Measurements from ENCODE around the gene SLC26A11. TPM values are rescaled to one million over a fixed set of nuclear protein-coding genes. Genes with fewer than 3 reads are reported as not detected.

Gene SLC26A11
- total and polyA plus RNA-seq, 2 donors from 2014 or later, result 11.3 to 24.5 TPM

- Histone ChIP-seq H3K36me3 (ENCODE audit: control insufficient read depth in 2 of 3, insufficient read depth in 3 of 3, low read length in 3 of 3) (peaks cover 2 to 37% (median 23%) of the 10 kb centered on the region in 3 donors), H3K4me1 (ENCODE audit: control insufficient read depth in 2 of 3, insufficient read depth in 2 of 3, low read depth in 1 of 3, low read length in 3 of 3) (no peaks in the 10 kb centered on the region), H3K4me3 (ENCODE audit: low read length in 3 of 3) (no peak overlapping the region), H3K27ac (ENCODE audit: low read depth in 2 of 2, low read length in 2 of 2) (no peak overlapping the region), H3K9ac (ENCODE audit: low read length in 3 of 3) (no peak overlapping the region), H3K9me3 (ENCODE audit: control insufficient read depth in 2 of 3, insufficient read depth in 1 of 3, low read length in 3 of 3) (no peaks in the 10 kb centered on the region), H3K27me3 (ENCODE audit: control insufficient read depth, insufficient read depth, low read length) (no peaks in the 10 kb centered on the region)
- FAIRE-seq (no peak), DNase-seq (no peak)
- no peak for TF ChIP-seq CTCF (IDR thresholded peaks at IDR 0.05; ENCODE audit: borderline replicate concordance, extremely low read depth, insufficient read depth)
- intact Hi-C loops (cut with DNase I), result no loop called here
These were observed 25.5 kb downstream of the SLC26A11 start for GRCh38 chr17:80245566-80246265.

GRCh38 chr17:80246266-80246681 lies 26.0 kb downstream of the SLC26A11 start:
- Histone ChIP-seq H3K9ac (ENCODE audit: low read length in 3 of 3) (no peak overlapping the region), H3K27ac (ENCODE audit: low read depth in 2 of 2, low read length in 2 of 2) (no peak overlapping the region), H3K36me3 (ENCODE audit: control insufficient read depth in 2 of 3, insufficient read depth in 3 of 3, low read length in 3 of 3) (peaks cover 0 to 37% (median 21%) of the 10 kb centered on the region in 3 donors), H3K27me3 (ENCODE audit: control insufficient read depth, insufficient read depth, low read length) (no peaks in the 10 kb centered on the region), H3K9me3 (ENCODE audit: control insufficient read depth in 2 of 3, insufficient read depth in 1 of 3, low read length in 3 of 3) (no peaks in the 10 kb centered on the region), H3K4me1 (ENCODE audit: control insufficient read depth in 2 of 3, insufficient read depth in 2 of 3, low read depth in 1 of 3, low read length in 3 of 3) (no peaks in the 10 kb centered on the region), H3K4me3 (ENCODE audit: low read length in 3 of 3) (no peak overlapping the region)
- DNase-seq (no peak), FAIRE-seq (no peak)
- intact Hi-C loops (cut with DNase I), result no loop called here
- TF ChIP-seq CTCF (IDR thresholded peaks at IDR 0.05; ENCODE audit: borderline replicate concordance, extremely low read depth, insufficient read depth), result no peak

- FAIRE-seq (no peak), DNase-seq (no peak)
- no peak for TF ChIP-seq CTCF (IDR thresholded peaks at IDR 0.05; ENCODE audit: borderline replicate concordance, extremely low read depth, insufficient read depth)
- intact Hi-C loops (cut with DNase I), result no loop called here
- no peak overlapping the region for H3K27ac ChIP-seq (ENCODE audit: low read depth in 2 of 2, low read length in 2 of 2)
- no peak overlapping the region for H3K9ac ChIP-seq (ENCODE audit: low read length in 3 of 3)
- H3K4me1 ChIP-seq (ENCODE audit: control insufficient read depth in 2 of 3, insufficient read depth in 2 of 3, low read depth in 1 of 3, low read length in 3 of 3), result no peaks in the 10 kb centered on the region
- no peaks in the 10 kb centered on the region for H3K9me3 ChIP-seq (ENCODE audit: control insufficient read depth in 2 of 3, insufficient read depth in 1 of 3, low read length in 3 of 3)
- peaks cover 0 to 35% (median 16%) of the 10 kb centered on the region in 3 donors for H3K36me3 ChIP-seq (ENCODE audit: control insufficient read depth in 2 of 3, insufficient read depth in 3 of 3, low read length in 3 of 3)
- no peak overlapping the region for H3K4me3 ChIP-seq (ENCODE audit: low read length in 3 of 3)
- no peaks in the 10 kb centered on the region for H3K27me3 ChIP-seq (ENCODE audit: control insufficient read depth, insufficient read depth, low read length)
These were observed 26.5 kb downstream of the SLC26A11 start for GRCh38 chr17:80246726-80247125.

All from kidney (tissue), 14 donors.